Smooth muscle cell (in vitro differentiated cells): Measurements from ENCODE around the gene THRSP. TPM values are rescaled to one million over a fixed set of nuclear protein-coding genes. Genes with fewer than 3 reads are reported as not detected.

ENCODE experiments used
- DNase-seq: peaks from one replicate; lab custom pipeline; 2025; ENCODE audit not compliant: unreplicated experiment; lab: John Stamatoyannopoulos, UW
- H2AFZ ChIP-seq: fragments of 200-600 bp; sonication (generic); 2 replicates; pipeline ENCODE4 v1.6.0; 2016; ENCODE audit warnings: antibody characterized with exemption, low read depth, mild to moderate bottlenecking
- H3F3A ChIP-seq: fragments of 200-600 bp; sonication (generic); 2 replicates; pipeline ENCODE4 v1.6.0; 2017; ENCODE audit warnings: antibody characterized with exemption, low read depth
- H3K27ac ChIP-seq: fragments of 200-600 bp; sonication (generic); 2 replicates; pipeline ENCODE4 v1.5.1; 2016; ENCODE audit warnings: low read depth, mild to moderate bottlenecking
- H3K27me3 ChIP-seq: fragments of 200-600 bp; sonication (generic); 2 replicates; pipeline ENCODE4 v1.6.1; 2016; ENCODE audit warnings: low read depth, mild to moderate bottlenecking
- H3K36me3 ChIP-seq: fragments of 200-600 bp; sonication (generic); 2 replicates; pipeline ENCODE4 v1.5.1; 2016; ENCODE audit warnings: low read depth
- H3K4me1 ChIP-seq: fragments of 200-600 bp; sonication (generic); 2 replicates; pipeline ENCODE4 v1.5.1; 2016; ENCODE audit warnings: low read depth
- H3K4me2 ChIP-seq: fragments of 200-600 bp; sonication (generic); 2 replicates; pipeline ENCODE4 v1.6.0; 2016; ENCODE audit warnings: mild to moderate bottlenecking
- H3K4me3 ChIP-seq: fragments of 200-600 bp; sonication (generic); 2 replicates; pipeline ENCODE4 v1.5.1; 2016; ENCODE audit warnings: mild to moderate bottlenecking
- H3K79me2 ChIP-seq: fragments of 200-600 bp; sonication (generic); 2 replicates; pipeline ENCODE4 v1.6.0; 2016; ENCODE audit warnings: low read depth, mild to moderate bottlenecking
- H3K9ac ChIP-seq: fragments of 200-600 bp; sonication (generic); 2 replicates; pipeline ENCODE4 v1.6.0; 2016; ENCODE audit warnings: low read depth
- H3K9me3 ChIP-seq: fragments of 200-600 bp; sonication (generic); replicated peaks from 2 replicates; pipeline ENCODE4 v1.5.1; 2016; ENCODE audit warnings: low read depth
- H4K20me1 ChIP-seq: fragments of 200-600 bp; sonication (generic); 2 replicates; pipeline ENCODE4 v1.6.0; 2016; ENCODE audit warnings: low read depth
- CTCF ChIP-seq: fragments of 200-600 bp; sonication (generic); IDR thresholded peaks from 2 replicates; pipeline ENCODE4 v1.5.1; 2017; ENCODE audit warnings: borderline replicate concordance, mild to moderate bottlenecking, antibody characterized with exemption; ENCODE audit not compliant: insufficient read depth, poor library complexity, severe bottlenecking
- WGBS: methylation state at CpG from one replicate; pipeline ENCODE4 v1.1.7; 2016; ENCODE audit warnings: low lambda C conversion rate; 5-methylcytosine and 5-hydroxymethylcytosine counted together
- polyA plus RNA-seq: library from polyadenylated mRNA; unstranded; fragments of >200 nt; fragmentation: Nextera tagmentation; extraction: Ambion mirVana; gene quantifications from 2 replicates; pipeline ENCODE4 v1.2.1, GENCODE V29; 2016
- total RNA-seq: library from RNA; depleted of rRNA; stranded (reverse); fragments of >200 nt; gene quantifications from 2 replicates; pipeline ENCODE4 v1.2.3, GENCODE V29; 2014

The THRSP gene
- total and polyA plus RNA-seq, 2 experiments from 2014 or later: not detected

GRCh38 chr11:78067704-78068103 is 4.0 kb downstream of the THRSP start:
- H3K27ac ChIP-seq: no peak overlapping the region
- H3K9ac ChIP-seq: no peak overlapping the region
- DNase-seq: no peak
- peaks cover 24% of the 10 kb centered on the region for H4K20me1 ChIP-seq
- no peak overlapping the region for H3K4me3 ChIP-seq
- no peak overlapping the region for H2AFZ ChIP-seq
- no peak for TF ChIP-seq CTCF
- H3K4me1 ChIP-seq: no peaks in the 10 kb centered on the region
- H3K4me2 ChIP-seq: no peak overlapping the region
- H3K27me3 ChIP-seq: no peaks in the 10 kb centered on the region
- no peaks in the 10 kb centered on the region for H3K9me3 ChIP-seq
- 87% methylated on average over 4 of the region's 4 CpGs for WGBS
- H3K79me2 ChIP-seq: peaks cover 6% of the 10 kb centered on the region
- H3K36me3 ChIP-seq: peaks cover 8% of the 10 kb centered on the region
- H3F3A ChIP-seq: no peaks in the 10 kb centered on the region

GRCh38 chr11:78069465-78069864 is 5.8 kb downstream of the THRSP start:
- Histone ChIP-seq H3K36me3 (peaks cover 9% of the 10 kb centered on the region), H3K79me2 (peaks cover 24% of the 10 kb centered on the region), H2AFZ (no peak overlapping the region), H3F3A (no peaks in the 10 kb centered on the region), H3K9me3 (no peaks in the 10 kb centered on the region), H3K4me3 (no peak overlapping the region), H3K9ac (no peak overlapping the region), H3K4me1 (no peaks in the 10 kb centered on the region), H3K27ac (no peak overlapping the region), H4K20me1 (peaks cover 38% of the 10 kb centered on the region), H3K4me2 (no peak overlapping the region), H3K27me3 (no peaks in the 10 kb centered on the region)
- TF ChIP-seq CTCF: no peak
- 79% methylated on average over 2 of the region's 2 CpGs for WGBS
- no peak for DNase-seq

GRCh38 chr11:78070621-78071020 is 7.0 kb downstream of the THRSP start:
- 98% methylated on average over 2 of the region's 2 CpGs for WGBS

More at GRCh38 chr11:78070621-78071020, 7.0 kb downstream of the THRSP start:
- Histone ChIP-seq H3K79me2 (peaks cover 36% of the 10 kb centered on the region), H3F3A (no peaks in the 10 kb centered on the region), H3K27ac (no peak overlapping the region), H3K4me3 (no peak overlapping the region), H3K9ac (no peak overlapping the region), H3K4me1 (no peaks in the 10 kb centered on the region), H3K4me2 (no peak overlapping the region), H2AFZ (no peak overlapping the region), H3K27me3 (no peaks in the 10 kb centered on the region), H4K20me1 (peaks cover 50% of the 10 kb centered on the region), H3K9me3 (no peaks in the 10 kb centered on the region), H3K36me3 (peaks cover 9% of the 10 kb centered on the region)
- no peak for DNase-seq
- TF ChIP-seq CTCF: no peak
